ENCODE data around the gene HNRNPAB.
"Not testable (repeated sequence)": the region's sequence is repeated elsewhere in the genome, so short reads cannot be mapped to it uniquely, and the experiment has no call there.

The HNRNPAB gene

DNA sequence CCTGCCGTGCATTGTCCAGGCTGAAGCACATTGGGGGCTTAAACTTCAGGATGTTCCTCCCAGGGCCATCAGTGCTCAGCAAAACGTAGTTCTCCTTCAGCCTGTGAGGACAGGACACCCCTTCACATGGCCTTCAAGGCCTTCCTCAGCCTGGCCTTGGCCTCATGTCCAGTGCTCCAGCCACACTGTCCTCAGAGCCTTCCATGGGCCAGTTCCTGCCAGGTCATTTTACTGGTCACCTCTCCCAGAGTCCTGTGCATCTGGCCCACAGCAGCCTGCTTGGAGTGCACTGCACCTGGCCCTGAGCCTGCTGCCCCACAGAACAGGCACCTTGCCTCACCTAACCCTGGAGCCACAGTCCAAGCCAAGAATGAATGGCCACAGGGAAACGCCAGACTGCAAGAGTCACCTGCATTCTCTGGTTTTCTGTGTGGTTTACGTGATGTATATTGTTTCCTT is 8.7 kb downstream of the HNRNPAB start:
- DNase-seq, result no peak

DNA sequence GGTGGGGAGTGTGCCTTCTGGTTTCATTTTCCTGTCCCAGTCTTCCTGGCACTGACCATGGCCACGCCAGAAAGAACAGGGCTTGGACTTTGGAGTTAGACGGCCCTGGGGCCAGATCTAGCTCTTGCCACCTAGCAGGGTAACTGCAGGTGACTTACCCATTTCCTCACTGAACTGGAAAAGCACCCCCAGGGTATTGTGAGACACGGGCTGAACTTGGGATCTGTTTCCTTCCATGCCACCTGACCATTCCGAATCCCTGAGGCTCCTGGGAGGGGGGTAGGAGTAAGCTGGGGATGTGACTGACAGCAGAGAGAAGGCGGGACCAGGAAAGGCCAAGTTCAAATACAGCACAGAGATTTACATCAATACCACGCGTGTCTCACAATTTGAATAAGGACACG is 9.4 kb downstream of the HNRNPAB start:
- DNase-seq, result no peak

DNA sequence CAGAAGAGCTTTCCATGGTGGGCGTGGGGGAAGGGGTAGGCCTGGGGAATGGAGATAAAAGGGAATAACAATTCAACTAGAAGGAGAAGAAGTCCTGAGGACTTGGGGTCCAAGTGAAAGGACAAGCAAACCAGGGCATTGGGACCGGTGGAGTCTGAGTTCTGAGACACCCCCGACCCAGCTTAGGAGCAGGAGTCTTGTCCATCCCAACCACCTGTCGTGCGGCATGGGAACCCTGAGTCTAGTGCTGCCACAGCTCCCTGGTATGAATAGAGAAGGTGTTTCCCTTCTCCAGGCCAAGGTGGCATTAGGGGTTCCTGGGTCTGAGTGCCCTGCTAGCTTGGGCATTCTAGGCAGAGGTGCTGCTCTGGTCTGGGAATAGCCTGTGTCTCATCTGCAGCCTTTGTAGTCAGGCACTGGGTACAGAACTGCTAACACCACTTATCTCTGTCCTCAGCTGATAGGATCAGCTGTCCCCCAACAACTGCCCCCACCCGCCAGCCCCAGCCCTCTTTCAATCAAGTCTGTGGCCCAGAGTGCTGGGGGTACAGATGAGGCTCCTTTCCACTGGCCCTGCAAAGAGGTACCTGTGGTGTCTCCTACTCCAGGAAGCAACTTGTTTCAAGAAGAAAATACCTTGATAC is 9.9 kb downstream of the HNRNPAB start:
- DNase-seq, result no peak

DNA sequence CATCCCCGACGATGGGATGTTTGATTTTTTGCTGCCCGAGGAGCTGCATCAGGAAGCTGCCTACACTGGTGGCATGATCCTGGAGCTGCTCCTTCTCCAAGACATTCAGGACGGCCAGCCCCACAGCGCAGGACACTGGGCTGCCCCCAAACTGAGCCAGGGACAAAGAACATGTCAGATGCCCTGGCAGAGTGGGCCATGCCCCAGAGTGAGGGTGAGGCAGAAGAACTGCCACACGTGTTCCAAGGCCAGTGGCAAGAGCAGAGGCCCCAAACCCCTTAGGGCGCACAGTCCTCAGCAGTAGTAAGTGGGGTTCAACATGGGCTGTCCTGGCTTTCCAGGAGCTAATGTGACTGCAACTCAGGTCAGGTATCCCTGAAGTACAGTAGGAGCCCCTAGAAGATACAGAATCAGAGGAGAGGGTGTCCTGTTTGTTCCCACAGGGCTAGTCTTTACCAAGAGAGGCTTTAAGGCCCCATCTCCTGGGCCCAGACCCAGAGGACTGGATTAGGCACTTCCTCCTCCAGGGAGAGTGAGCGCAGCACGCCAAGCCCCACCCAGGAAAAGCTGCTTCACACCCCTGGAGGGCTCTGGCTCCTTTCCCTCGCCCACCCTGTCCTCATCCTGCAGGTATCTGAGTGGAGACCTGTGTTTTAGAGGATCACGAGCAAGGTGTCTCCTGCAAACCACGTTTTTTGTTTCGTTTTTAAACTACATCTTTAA is 11.1 kb downstream of the HNRNPAB start:
- no peak for DNase-seq

DNA sequence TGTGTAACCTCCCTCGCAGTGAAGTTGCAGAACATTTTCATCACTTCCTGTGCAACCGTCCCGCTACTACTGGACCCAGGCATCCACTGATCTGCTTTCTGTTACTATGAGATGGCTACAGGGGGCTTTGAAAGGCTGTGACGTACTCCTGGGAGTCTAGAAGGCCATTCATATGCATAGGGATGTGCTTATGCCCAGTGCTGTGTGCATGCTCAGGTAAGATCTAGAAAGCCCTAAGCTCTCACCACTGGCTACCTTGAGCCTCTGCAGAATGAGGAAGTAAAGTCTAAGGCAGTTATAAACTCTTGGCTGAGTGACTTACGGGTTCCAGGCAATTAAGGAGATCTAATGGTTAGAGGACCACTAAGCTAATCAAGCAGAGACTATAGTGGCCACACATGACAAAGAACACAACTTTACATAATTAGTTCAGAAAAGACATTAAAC is 11.8 kb downstream of the HNRNPAB start:
- no peak for DNase-seq

DNA sequence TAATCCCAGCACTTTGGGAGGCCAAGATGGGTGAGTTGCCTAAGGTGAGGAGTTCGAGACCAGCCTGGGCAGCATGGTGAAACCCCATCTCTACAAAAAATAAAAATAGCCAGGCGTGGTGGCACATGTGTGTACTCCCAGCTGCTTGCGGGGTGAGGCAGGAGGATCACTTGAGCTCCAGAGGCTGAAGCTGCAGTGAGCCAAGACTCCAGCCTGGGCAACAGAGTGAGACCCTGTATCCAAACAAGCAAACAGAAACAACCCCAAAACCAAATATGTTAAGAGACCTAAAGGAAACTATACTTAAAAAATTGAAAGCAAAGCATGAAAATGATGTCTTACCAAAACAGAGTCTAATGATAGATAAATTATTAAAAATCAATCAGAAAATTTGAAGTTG is 12.4 kb downstream of the HNRNPAB start:
- no peak for DNase-seq

DNA sequence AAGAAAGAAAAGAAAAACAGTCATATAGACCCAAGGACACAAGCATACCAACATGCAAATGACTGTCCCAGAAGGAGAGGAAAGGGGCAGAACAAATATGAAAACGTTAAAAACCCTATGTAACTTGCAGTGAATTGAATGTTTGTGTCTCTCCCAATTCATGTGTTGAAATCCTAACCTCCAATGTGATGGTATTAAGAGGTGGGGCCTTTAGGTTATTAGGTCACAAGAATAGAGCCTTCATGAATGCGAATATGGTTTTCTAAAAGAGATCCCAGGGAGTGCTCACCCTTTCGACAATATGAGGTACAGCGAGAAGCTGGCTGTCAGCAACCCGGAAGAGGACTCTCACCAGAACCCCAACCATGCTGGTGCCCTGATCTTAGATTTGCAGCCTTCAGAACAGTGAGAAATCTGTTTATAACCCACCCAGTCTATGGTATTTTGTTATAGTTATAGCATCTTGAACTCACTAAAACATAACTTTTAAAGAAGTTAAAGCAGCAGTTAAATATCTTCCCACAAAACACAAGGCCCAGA is 14.0 kb downstream of the HNRNPAB start:
- no peak for DNase-seq

DNA sequence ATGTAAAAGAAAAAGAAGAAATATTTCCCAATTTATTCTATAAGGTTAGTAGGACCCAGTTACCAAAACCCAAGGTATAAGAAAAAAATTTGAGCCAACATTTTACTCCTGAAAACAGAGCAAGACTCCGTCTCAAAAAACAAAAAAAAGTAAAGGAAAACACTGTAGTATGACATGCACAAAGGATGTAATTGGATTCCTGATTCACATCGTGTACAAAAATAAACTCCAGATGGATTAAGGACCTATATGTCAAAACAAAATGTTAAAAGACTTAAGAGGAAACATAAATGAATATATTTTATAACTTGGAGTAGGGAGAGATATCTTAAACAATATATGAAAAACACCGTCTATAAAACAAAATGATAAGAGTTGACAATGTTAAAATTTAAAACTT is 14.5 kb downstream of the HNRNPAB start:
- no peak for DNase-seq

DNA sequence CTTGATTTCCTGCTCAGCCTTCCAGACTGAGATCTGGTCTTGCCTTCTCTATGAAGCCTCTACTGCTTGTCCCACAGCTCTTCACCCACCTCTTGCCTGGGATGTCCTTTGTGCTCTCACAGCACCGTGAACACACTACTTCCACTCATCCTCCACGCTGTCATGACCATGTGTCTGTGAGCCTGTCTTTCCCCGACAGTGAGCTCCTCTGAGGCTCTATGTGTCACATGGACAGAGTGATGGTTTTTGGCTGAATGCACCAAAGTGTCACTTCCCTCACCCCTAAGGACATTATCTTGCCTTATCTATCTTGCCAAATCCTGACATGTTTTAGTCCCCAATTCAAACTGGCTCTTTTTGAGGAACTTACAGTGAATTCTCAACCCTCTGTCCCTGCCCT is 16.9 kb downstream of the HNRNPAB start:
- DNase-seq, result no peak

DNA sequence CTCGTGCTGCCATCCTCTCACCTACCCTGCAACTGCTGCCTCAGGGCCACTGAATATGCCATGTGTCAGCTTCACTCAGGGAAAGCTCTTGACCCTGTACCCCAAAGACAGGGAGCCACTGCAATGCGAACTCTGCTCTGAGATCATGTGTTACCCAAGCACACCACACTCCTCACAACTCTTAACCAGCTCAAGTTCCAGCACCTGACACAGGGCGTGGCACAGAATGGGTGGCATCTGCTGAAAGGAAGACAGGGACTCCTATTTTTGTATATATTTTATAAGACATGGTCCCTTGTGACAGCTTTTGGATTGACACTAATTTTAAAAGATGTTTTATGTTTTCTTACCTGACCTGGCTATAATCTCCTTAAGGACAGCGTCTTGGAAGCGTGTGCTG is 17.5 kb downstream of the HNRNPAB start:
- DNase-seq, result no peak

DNA sequence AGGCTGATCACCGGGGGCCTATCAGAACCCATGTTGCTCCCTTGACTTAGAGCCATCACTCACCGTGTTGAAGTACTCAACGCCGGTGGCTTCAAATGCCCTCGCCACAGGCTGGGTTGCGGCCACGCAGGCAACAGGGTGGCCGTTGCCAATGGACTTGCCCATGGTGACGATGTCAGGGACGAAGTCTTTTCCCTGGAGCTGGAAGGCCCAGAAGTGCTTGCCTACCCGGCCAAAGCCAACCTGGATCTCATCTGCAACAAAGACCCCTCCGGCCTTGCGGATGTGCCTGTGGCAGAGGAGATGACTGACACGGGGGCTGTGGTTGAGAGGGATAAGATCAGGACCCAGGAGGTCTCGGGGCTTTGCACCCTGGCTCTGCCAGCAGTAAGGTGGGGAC is 18.0 kb downstream of the HNRNPAB start:
- DNase-seq, result no peak

DNA sequence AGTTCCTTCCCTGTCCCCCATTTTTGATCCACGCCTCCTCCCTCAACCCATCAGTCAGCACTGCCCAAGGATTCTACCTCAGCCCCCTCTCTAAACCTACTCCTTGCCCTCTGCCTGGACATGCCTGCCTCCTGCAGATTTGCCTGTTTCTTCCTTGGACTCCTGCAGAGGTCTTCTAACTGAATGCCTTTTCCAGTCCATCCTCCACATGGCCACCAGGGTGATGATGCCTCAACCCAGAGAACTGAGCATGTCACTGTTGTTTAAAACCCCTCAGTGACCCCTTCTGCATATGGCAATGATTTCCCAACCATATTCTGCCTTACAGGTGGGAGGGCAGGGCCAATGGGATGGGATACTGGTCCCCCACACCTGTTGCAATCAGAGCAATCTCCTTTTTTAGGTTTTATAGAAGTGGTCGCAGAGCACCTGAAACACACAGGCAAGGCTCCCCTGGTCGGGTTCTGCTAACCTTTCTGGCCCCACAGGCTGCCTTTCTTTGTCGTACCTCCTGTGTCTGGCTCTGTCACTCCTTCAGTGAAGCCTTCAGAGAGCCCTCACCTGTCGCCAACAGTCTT is 19.0 kb downstream of the HNRNPAB start:
- DNase-seq, result no peak

DNA sequence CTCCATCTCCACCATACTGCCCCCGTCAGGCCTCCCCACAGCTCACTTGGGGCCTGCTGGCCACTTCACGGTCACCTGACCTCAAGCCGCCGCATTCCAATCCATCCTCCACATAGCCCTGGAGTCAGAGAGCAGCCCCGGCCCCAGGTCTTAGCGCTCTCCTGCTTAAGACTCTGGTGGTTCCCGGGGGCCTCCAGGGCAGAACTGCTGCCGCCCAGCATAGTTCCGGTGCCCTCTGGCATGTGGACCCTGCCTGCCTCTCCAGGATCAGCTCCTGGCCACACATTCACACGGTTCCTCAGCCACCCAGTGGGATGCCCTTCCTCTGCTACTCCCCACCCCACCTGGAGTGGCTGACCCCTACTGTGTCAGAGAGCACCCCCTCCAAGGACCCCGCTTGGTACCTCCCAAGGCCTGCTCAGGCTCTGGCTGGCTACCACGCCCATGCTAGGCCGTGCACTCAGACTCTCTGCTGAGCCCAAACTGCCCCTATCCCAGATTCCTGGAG is 19.5 kb downstream of the HNRNPAB start:
- no peak for DNase-seq

DNA sequence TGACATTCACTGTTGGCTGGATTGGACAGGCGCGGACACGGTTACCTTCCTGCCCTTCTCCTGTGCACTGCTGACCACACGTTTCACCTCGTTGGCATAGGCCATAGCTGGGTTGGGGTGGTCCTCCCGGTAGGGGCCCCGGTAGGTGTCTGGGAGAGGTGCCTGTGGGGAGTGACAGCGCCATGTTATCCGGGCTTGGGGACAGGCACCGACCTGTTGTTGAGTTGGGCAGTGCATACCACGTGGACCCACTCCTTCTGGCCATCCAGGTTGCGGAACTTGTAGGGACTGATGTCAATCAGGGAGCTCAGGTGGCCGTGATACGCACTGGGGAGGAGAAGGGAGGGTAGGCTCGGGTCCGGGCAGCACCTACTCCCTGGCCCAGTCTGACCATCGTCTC is 20.1 kb downstream of the HNRNPAB start:
- no peak for DNase-seq

DNA sequence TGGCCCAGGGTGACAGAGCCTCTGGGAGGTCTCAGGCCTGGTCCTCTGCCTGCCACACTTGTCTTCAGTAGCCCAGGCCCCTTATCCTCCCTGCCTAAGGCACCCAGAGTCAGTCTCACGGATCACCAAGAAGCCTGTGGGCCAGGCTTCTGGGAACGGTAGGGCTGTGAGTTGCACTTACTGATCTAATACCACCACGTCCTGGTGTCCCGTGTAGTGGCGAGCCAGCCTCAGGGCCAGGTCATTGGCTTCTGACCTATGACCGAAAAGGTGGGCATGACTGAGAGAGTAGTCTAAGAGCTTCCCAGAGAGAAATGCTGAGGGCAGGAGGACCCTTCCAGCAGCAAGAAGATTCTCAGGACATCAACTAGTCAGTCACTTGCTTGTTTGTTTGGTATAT is 20.8 kb downstream of the HNRNPAB start:
- DNase-seq, result no peak

DNA sequence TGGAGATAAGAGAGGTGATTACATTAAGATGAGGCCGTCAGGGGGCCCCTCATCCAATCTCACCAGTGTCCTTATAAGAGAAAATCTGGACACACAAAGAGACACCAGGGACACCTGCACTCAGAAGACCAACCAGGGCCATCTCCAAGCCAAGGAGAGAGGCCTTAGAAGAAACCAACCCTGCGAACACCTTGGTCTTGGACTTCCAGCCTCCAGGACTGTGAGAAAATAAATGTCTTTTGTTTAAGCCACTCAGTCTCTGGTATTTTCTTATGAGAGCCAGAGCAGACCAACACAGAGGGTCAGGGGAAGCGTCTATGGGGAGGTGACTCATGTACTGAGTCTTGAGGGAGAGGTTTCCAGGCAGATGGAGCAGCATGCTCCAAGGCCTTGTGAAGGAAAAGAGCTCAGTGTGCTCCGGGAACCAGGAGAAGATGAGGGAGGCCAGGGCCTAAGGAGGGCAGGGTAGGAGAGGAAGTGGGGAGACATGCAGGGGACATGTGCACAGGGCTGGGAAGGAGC is 22.9 kb downstream of the HNRNPAB start:
- DNase-seq, result no peak

DNA sequence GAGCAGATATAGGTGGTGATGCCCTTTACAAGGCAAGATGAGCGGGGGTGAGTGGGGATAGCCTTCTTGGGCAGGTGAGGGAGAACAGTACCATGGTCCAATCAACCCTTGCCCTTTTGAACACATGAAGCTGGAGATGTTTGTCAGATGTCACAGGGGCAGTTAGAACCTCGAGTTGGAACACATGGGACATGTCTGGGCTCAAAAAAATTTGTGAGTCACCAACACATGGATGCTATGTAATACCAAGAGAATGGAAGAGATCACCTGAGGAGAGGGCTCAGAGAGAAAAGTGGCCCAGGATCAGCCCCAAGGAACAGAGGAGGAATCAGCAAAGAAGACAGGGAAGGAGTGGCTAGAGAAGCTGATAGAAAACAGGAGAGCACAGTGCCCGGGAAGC is 23.6 kb downstream of the HNRNPAB start:
- no peak for DNase-seq

DNA sequence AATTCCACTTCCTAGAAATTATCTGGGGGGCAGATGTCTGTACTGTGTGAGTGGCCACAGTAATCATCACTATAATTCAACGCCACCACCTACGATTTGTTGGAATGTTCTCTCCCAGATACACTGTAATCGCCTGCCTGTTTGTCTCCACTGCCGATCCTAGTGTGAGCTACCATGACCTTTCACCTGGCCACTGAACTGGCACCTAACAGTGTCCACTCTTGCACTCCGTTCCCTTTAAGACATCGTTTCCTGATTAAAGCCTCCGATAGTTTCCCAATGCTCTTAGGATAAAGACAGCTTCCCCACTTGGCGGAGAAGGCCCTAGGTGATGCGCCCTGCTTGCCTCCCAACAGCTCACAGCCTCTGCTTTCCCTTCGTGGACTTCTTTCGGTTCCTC is 24.3 kb downstream of the HNRNPAB start:
- DNase-seq, result no peak

DNA sequence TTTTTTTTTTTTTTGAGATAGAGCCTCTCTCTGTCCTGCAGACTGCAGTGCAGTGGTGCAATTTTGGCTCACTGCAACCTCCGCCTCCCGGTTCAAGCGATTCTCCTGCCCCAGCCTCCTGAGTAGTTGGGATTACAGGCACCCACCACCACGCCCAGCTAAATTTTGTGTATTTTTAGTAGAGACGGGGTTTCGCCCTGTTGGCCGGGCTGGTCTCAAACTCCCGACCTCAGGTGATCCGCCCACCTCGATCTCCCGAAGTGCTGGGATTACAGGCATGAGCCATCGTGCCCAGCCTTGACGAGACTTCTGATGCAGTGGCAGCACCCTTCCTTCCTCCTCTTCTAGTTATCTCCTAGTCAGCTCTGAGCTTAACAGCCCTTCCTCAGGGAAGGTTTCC is 24.8 kb downstream of the HNRNPAB start:
- not testable (repeated sequence) for DNase-seq

DNA sequence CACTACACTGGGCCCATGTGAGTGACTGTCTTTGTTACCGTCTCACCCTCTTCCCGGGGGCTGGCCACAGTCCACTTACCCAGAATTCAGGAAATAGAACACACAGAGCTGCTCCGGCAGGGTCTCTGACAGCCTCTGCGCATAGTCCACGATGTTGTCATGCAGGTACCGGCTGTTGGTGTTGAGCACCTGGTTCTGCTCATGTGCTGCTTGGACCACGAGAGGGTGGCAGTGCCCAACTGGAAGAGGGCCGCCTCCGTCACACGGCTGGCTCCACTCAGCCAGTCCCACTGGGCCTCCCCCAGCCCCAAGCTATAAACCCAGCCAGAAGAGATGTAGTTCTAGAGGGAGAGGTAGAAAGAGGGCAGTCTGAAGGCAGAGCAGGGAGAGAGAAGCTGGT is 25.5 kb downstream of the HNRNPAB start:
- DNase-seq, result no peak

DNA sequence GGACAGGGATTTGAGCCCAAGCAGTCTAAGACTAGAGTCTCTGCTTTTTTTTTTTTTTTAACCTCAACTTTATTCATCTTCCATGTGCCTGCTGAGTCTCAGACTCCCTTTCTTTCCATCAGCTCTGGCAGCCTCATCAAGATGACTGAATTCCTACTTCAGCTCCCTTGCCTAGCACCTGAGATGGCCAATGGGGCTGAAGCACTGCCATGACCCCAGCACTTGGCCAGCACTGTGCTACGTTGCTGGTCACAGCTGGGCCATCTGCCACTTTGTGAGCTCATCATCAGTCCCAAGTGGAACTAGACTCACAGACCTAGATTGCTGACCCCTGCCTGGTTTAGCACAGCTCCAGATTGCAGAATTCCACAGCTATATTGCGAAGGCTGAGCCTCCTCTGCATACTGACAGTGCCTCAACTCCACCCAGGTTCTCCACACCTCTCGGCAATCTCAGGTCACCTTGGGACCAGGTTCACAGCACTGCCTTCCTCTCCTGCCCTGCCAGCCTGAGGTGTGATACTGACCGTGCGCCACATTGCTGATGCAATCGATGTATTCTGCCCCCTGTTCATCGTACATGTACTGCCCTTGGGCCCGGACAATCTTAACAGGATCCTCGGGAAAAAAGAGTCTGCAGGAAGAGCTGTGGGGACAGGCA is 26.7 kb downstream of the HNRNPAB start:
- no peak for DNase-seq

DNA sequence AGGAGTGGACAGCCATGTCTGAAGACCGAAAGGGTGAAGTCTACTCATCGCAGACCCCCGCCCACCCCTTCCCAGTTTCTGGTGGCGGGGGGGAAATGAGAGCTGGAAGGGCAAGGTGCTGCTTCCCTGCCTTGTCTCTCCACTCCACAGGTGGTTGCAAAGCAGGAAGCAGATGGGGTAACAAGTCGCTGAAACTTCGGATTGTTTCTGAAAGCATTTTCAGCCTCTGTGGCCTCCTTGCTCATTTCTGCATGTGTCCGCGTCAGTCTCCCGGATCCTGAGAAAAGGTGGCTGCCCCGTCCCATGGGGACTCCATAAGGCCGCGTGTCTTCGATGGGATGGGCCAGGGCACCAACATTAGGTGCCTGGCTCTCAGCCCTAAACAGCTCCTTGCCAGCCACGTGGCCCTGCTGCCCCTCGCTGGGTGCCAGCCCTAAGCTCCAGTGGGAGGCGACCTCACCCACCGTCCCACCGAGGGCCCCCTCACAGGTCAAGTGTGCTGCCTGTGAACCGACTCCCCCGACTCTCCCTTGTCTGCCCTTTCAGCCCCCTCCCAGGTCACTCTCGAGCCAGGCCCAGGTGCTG is 27.3 kb downstream of the HNRNPAB start:
- DNase-seq, result no peak
